PC-9 (cell line): ENCODE measurements around the gene PTPRM. TPM values are rescaled to one million over a fixed set of nuclear protein-coding genes. Genes with fewer than 3 reads are reported as not detected.

Experiments
- BruUV-seq: library from RNA; stranded (reverse); fragments of 400-500 nt; replicated peaks from 2 replicates; lab custom pipeline; 2021; lab: Mats Ljungman, UMichigan
- CTCF ChIA-PET: fragments of 300-600 bp; sonication (Branson Sonifier 250); formaldehyde crosslinking; loops from one replicate; lab custom pipeline; 2022; ENCODE audit warnings: antibody characterized with exemption; lab: Charles Lee
- POLR2A ChIA-PET: fragments of 300-600 bp; sonication (Branson Sonifier 250); formaldehyde crosslinking; loops from one replicate; lab custom pipeline; 2022; ENCODE audit warnings: antibody characterized with exemption; ENCODE audit not compliant: unreplicated experiment; lab: Charles Lee
- DNase-seq, 2 experiments: peaks; one replicate each; pipeline versions ENCODE4 v3.0.0 to v3.0.0-alpha.2; 2015 to 2022; ENCODE audit warnings: mixed read lengths in 1 of 2
- H2AFZ ChIP-seq: fragments of 200-600 bp; sonication (generic); 2 replicates; pipeline ENCODE4 v1.8.1; 2017; ENCODE audit warnings: antibody characterized with exemption
- H3F3A ChIP-seq: fragments of 200-600 bp; sonication (generic); 2 replicates; pipeline ENCODE4 v1.8.1; 2017; ENCODE audit warnings: antibody characterized with exemption, mild to moderate bottlenecking, low read depth; ENCODE audit not compliant: insufficient read depth
- H3K27ac ChIP-seq: fragments of 200-600 bp; sonication (generic); 2 replicates; pipeline ENCODE4 v1.6.1; 2016; ENCODE audit warnings: mixed run types
- H3K27me3 ChIP-seq: fragments of 200-600 bp; sonication (generic); 2 replicates; pipeline ENCODE4 v1.6.1; 2016; ENCODE audit warnings: low read depth, mixed run types; ENCODE audit not compliant: insufficient read depth
- H3K36me3 ChIP-seq: fragments of 200-600 bp; sonication (generic); 2 replicates; pipeline ENCODE4 v1.6.1; 2016; ENCODE audit warnings: low read depth, mixed run types
- H3K4me1 ChIP-seq: fragments of 200-600 bp; sonication (generic); replicated peaks from 2 replicates; pipeline ENCODE4 v1.6.1; 2016; ENCODE audit warnings: mixed run types; ENCODE audit not compliant: insufficient read depth
- H3K4me2 ChIP-seq: fragments of 200-600 bp; sonication (generic); 2 replicates; pipeline ENCODE4 v1.6.1; 2017; ENCODE audit warnings: mixed run types
- H3K4me3 ChIP-seq: fragments of 200-600 bp; sonication (generic); 2 replicates; pipeline ENCODE4 v1.6.1; 2016; ENCODE audit warnings: mixed run types
- H3K79me2 ChIP-seq: fragments of 200-600 bp; sonication (generic); 2 replicates; pipeline ENCODE4 v1.6.1; 2017; ENCODE audit warnings: low read depth, mixed run types
- H3K9me2 ChIP-seq: fragments of 200-600 bp; sonication (generic); 2 replicates; pipeline ENCODE4 v1.8.1; 2017; ENCODE audit warnings: mild to moderate bottlenecking; ENCODE audit not compliant: insufficient read depth
- H3K9me3 ChIP-seq: fragments of 200-600 bp; sonication (generic); 2 replicates; pipeline ENCODE4 v1.8.1; 2016; ENCODE audit warnings: low read depth; ENCODE audit not compliant: insufficient read depth
- H4K20me1 ChIP-seq: fragments of 200-600 bp; sonication (generic); 2 replicates; pipeline ENCODE4 v1.8.1; 2017; ENCODE audit not compliant: insufficient read depth
- EZH2 ChIP-seq: fragments of 200-600 bp; sonication (generic); IDR thresholded peaks from 2 replicates; pipeline ENCODE4 v1.8.0; 2017; ENCODE audit warnings: antibody characterized with exemption, low read depth
- intact Hi-C: fragments of 100-400 bp; cut with micrococcal nuclease; formaldehyde crosslinking; loops from one replicate; pipeline ENCODE4 v1.10.0; 2022; ENCODE audit not compliant: unreplicated experiment
- total RNA-seq: library from RNA; stranded (reverse); gene quantifications from 2 replicates; pipeline ENCODE4 v1.2.3, GENCODE V29; 2021
- TF ChIP-seq, protein P1 (sequence below): fragments of 200-600 bp; sonication (generic); conservative IDR thresholded peaks from 2 replicates; pipeline ENCODE4 v1.6.1; 2017; ENCODE audit warnings: mixed run types, antibody characterized with exemption, mild to moderate bottlenecking, moderate library complexity

PTPRM gene
- total RNA-seq, 1 experiment from 2014 or later = 32.5 TPM

- Histone ChIP-seq H3K4me2 (no peak overlapping the region), H3F3A (no peaks in the 10 kb centered on the region), H3K27me3 (no peaks in the 10 kb centered on the region), H3K27ac (no peak overlapping the region), H3K9me2 (no peaks in the 10 kb centered on the region), H3K79me2 (no peaks in the 10 kb centered on the region), H3K4me1 (no peaks in the 10 kb centered on the region), H3K9me3 (no peaks in the 10 kb centered on the region), H3K36me3 (no peaks in the 10 kb centered on the region), H4K20me1 (no peaks in the 10 kb centered on the region), H2AFZ (no peak overlapping the region), H3K4me3 (no peak overlapping the region)
- intact Hi-C loops = no loop called here
- DNase-seq = no peak
- TF ChIP-seq, protein P1, sequence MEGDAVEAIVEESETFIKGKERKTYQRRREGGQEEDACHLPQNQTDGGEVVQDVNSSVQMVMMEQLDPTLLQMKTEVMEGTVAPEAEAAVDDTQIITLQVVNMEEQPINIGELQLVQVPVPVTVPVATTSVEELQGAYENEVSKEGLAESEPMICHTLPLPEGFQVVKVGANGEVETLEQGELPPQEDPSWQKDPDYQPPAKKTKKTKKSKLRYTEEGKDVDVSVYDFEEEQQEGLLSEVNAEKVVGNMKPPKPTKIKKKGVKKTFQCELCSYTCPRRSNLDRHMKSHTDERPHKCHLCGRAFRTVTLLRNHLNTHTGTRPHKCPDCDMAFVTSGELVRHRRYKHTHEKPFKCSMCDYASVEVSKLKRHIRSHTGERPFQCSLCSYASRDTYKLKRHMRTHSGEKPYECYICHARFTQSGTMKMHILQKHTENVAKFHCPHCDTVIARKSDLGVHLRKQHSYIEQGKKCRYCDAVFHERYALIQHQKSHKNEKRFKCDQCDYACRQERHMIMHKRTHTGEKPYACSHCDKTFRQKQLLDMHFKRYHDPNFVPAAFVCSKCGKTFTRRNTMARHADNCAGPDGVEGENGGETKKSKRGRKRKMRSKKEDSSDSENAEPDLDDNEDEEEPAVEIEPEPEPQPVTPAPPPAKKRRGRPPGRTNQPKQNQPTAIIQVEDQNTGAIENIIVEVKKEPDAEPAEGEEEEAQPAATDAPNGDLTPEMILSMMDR = no peak
- TF ChIP-seq EZH2 = no peak
- BruUV-seq = no TSS peak
- CTCF ChIA-PET = no interaction called here
- POLR2A ChIA-PET = no interaction called here
These were observed 104.0 kb downstream of the PTPRM start for GRCh38 chr18:7671105-7671504.

DNA sequence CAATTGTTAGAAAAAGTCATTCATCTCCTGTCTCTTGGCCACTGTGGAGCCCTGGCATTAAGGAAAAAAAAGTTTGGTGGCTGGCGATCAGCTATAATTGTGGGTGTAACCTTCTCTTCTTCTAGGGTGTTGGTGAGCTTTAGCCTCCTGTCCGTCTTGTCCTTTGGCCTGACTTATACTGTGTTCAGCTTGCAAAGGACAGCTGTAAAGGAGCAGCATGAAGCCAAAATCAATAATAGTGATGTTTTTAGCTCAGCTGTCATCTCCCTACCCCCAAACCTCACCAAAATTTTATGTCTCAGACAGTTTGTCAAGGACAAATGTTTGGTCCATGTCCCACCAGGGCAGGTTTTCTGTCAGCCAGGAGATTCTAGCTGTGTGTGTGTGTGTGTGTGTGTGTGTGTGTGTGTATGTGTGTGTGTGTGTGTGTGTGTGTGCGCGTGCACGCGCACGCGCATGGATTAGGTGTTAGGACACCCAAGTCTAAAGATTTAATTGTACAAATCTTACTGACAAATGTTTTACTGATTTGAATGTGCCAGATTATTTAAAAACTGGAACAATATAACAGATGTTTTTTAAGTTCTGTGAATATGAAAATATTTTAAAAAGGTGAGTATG lies 109.2 kb downstream of the PTPRM start:
- no peaks in the 10 kb centered on the region for H4K20me1 ChIP-seq
- BruUV-seq = no TSS peak
- H3K4me2 ChIP-seq = no peak overlapping the region
- no peaks in the 10 kb centered on the region for H3K36me3 ChIP-seq
- intact Hi-C loops = no loop called here
- POLR2A ChIA-PET = no interaction called here
- H3K9me3 ChIP-seq = no peaks in the 10 kb centered on the region
- H2AFZ ChIP-seq = no peak overlapping the region
- H3K27ac ChIP-seq = no peak overlapping the region
- H3F3A ChIP-seq = no peaks in the 10 kb centered on the region
- H3K27me3 ChIP-seq = no peaks in the 10 kb centered on the region
- no peak overlapping the region for H3K4me3 ChIP-seq
- CTCF ChIA-PET = no interaction called here
- TF ChIP-seq, protein P1 = no peak
- TF ChIP-seq EZH2 = no peak
- H3K9me2 ChIP-seq = no peaks in the 10 kb centered on the region
- no peaks in the 10 kb centered on the region for H3K79me2 ChIP-seq
- DNase-seq = no peak
- H3K4me1 ChIP-seq = no peaks in the 10 kb centered on the region

- Histone ChIP-seq H4K20me1 (no peaks in the 10 kb centered on the region), H3K36me3 (no peaks in the 10 kb centered on the region), H3K4me2 (no peak overlapping the region), H3F3A (no peaks in the 10 kb centered on the region), H3K9me3 (no peaks in the 10 kb centered on the region), H3K9me2 (no peaks in the 10 kb centered on the region), H3K4me3 (no peak overlapping the region), H3K4me1 (no peaks in the 10 kb centered on the region), H3K27me3 (no peaks in the 10 kb centered on the region), H3K79me2 (no peaks in the 10 kb centered on the region), H2AFZ (no peak overlapping the region), H3K27ac (no peak overlapping the region)
- BruUV-seq = no TSS peak
- no peak for DNase-seq
- no peak for TF ChIP-seq EZH2
- TF ChIP-seq, protein P1 = no peak
- POLR2A ChIA-PET = no interaction called here
- CTCF ChIA-PET = no interaction called here
- intact Hi-C loops = no loop called here
These were observed 109.9 kb downstream of the PTPRM start for GRCh38 chr18:7677001-7677400.
